Panc1 (cell line): ENCODE measurements around the gene CCNYL1. TPM values are rescaled to one million over a fixed set of nuclear protein-coding genes. Genes with fewer than 3 reads are reported as not detected.

ENCODE experiments used
- ATAC-seq: fragments of 200-7000 bp; cut with Tn5 transposase; 2 replicates; pipeline ENCODE4 v1.9.1; 2020; ENCODE audit warnings: mild to moderate bottlenecking, moderate library complexity
- BruUV-seq: library from RNA; stranded (reverse); fragments of 400-500 nt; replicated peaks from 2 replicates; lab custom pipeline; 2021; lab: Mats Ljungman, UMichigan
- CTCF ChIA-PET: fragments of 300-600 bp; sonication (Branson Sonifier 250); formaldehyde crosslinking; loops from one replicate; lab custom pipeline; 2022; ENCODE audit warnings: antibody characterized with exemption; lab: Charles Lee
- POLR2A ChIA-PET: fragments of 300-600 bp; sonication (Branson Sonifier 250); formaldehyde crosslinking; loops from one replicate; lab custom pipeline; 2022; ENCODE audit warnings: antibody characterized with exemption; lab: Charles Lee
- DNase-seq: peaks from one replicate; pipeline ENCODE4 v3.0.0-alpha.2; 2010; ENCODE audit warnings: low read depth, low spot score
- H3K27ac ChIP-seq: 2 replicates; pipeline ENCODE4 v1.5.1; 2011; ENCODE audit warnings: mild to moderate bottlenecking, low read length, inconsistent platforms
- H3K27me3 ChIP-seq: fragments of 200-500 bp; sonication (Bioruptor generic); 2 replicates; pipeline ENCODE4 v1.6.0; 2014; ENCODE audit warnings: low read length, inconsistent platforms; ENCODE audit not compliant: control insufficient read depth, insufficient read depth
- H3K36me3 ChIP-seq: fragments of 200-500 bp; sonication (Bioruptor generic); 2 replicates; pipeline ENCODE4 v1.5.1; 2014; ENCODE audit warnings: inconsistent platforms, mild to moderate bottlenecking, low read length, moderate library complexity; ENCODE audit not compliant: control insufficient read depth, insufficient read depth
- H3K4me1 ChIP-seq: 2 replicates; pipeline ENCODE4 v1.5.1; 2011; ENCODE audit warnings: inconsistent platforms, mild to moderate bottlenecking, low read length, moderate library complexity; ENCODE audit not compliant: control insufficient read depth, insufficient read depth
- H3K4me3 ChIP-seq, 2 experiments: 2 replicates each; pipeline ENCODE4 v1.5.1; 2011 to 2012; ENCODE audit warnings: low read depth in 2 of 2, low read length in 2 of 2, mild to moderate bottlenecking in 2 of 2, inconsistent platforms in 1 of 2, moderate library complexity in 1 of 2
- H3K9me3 ChIP-seq: fragments of 200-500 bp; sonication (Bioruptor generic); 2 replicates; pipeline ENCODE4 v1.5.1; 2014; ENCODE audit warnings: low read depth, mild to moderate bottlenecking, inconsistent platforms, low read length, moderate library complexity; ENCODE audit not compliant: control insufficient read depth, insufficient read depth
- CTCF ChIP-seq: fragments of 450-650 bp; IDR thresholded peaks from 2 replicates; pipeline ENCODE4 v1.5.1; 2017; ENCODE audit warnings: mild to moderate bottlenecking
- POLR2AphosphoS5 ChIP-seq: IDR thresholded peaks from 2 replicates; pipeline ENCODE4 v1.6.1; 2012; ENCODE audit warnings: mild to moderate bottlenecking, low read depth, low read length, moderate library complexity
- REST ChIP-seq, 2 experiments: IDR thresholded peaks; 2 replicates each; pipeline ENCODE4 v1.6.1; 2011 to 2012; ENCODE audit warnings: low read depth in 2 of 2, control low read depth in 1 of 2, low read length in 1 of 2, mild to moderate bottlenecking in 1 of 2, moderate library complexity in 1 of 2; ENCODE audit not compliant: insufficient read depth in 1 of 2
- SIN3A ChIP-seq: IDR thresholded peaks from 2 replicates; pipeline ENCODE4 v1.6.1; 2012; ENCODE audit warnings: low read depth, mild to moderate bottlenecking, low read length, moderate library complexity, borderline replicate concordance; ENCODE audit not compliant: insufficient read depth
- TCF7L2 ChIP-seq: IDR thresholded peaks from 2 replicates; pipeline ENCODE4 v1.6.1; 2011; ENCODE audit warnings: mild to moderate bottlenecking, low read depth, low read length, inconsistent platforms
- in situ Hi-C: cut with HindIII; loops from 2 replicates; pipeline ENCODE4 v1.10.0; 2016; ENCODE audit warnings: low sequenced_read_pairs, low pct_unique_long_range_greater_than_20kb
- intact Hi-C: fragments of 100-400 bp; cut with micrococcal nuclease; formaldehyde crosslinking; loops from one replicate; pipeline ENCODE4 v1.10.0; 2022; ENCODE audit not compliant: unreplicated experiment
- total RNA-seq: library from RNA; stranded (reverse); gene quantifications from one replicate; pipeline ENCODE4 v1.2.1, GENCODE V29; 2021; ENCODE audit not compliant: unreplicated experiment

Gene CCNYL1
- total RNA-seq, 1 experiment from 2014 or later = 31.4 TPM

DNA sequence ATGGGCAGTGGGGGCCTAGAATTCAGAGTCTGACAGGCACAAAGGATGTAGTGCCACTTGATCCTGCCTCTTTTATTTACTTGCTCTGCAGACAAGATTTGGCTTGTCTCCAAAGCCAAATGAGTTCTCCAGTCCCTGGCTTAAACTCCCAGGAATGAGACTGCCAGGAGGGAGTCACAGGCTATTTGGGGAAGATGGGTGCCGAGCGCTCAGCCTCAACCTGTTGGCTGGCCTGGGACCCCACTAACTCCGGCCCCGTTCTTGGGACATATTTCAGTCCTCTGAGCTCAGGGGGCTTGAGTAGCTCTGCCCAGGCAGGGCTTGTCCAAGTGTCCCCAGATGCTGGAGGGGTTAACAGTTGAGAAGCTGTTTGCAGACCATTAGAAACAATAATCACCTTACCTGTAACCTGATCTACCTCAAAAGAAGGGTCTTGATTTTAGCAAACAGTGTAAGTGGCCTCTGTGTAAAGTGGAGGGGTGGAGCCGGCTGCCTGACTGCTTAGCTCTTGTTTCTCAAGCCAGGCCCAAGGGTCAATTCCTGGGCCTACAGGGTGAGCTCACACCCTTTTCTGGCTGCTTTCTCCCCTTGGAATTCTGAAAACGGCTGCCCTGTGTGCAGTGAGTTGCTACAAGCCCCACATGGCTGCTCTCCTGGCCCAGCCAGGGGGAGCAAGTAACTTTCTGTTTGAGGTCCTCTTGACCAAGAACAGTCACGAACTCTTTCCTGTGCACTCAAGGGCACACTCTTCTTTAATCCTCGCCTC lies 85.3 kb downstream of the CCNYL1 start:
- DNase-seq (no peak), ATAC-seq (peak; percentile 35; the same call in 1 of the 2 replicates)
- POLR2A ChIA-PET = no interaction called here
- TF ChIP-seq POLR2AphosphoS5 = no peak
- TF ChIP-seq TCF7L2 = no peak
- TF ChIP-seq SIN3A = no peak
- TF ChIP-seq CTCF = no peak
- TF ChIP-seq REST (IDR thresholded peaks at IDR 0.05; ENCODE audit: insufficient read depth in 1 of 2, low read depth in 2 of 2, low read length in 1 of 2) = no peak
- no peak overlapping the region for H3K4me3 ChIP-seq
- no peak overlapping the region for H3K27ac ChIP-seq
- intact Hi-C loops (no loop called here), in situ Hi-C loops (no loop called here)
- no peaks in the 10 kb centered on the region for H3K36me3 ChIP-seq
- BruUV-seq = no TSS peak
- H3K9me3 ChIP-seq = no peaks in the 10 kb centered on the region
- H3K27me3 ChIP-seq = no peaks in the 10 kb centered on the region
- CTCF ChIA-PET = no interaction called here
- H3K4me1 ChIP-seq = no peaks in the 10 kb centered on the region

GRCh38 chr2:207801259-207801658 lies 89.8 kb downstream of the CCNYL1 start:
- Histone ChIP-seq H3K4me3 (no peak overlapping the region), H3K27ac (no peak overlapping the region), H3K36me3 (no peaks in the 10 kb centered on the region), H3K27me3 (no peaks in the 10 kb centered on the region), H3K4me1 (peaks cover 5% of the 10 kb centered on the region; the same call in 1 of the 2 replicates), H3K9me3 (no peaks in the 10 kb centered on the region)
- intact Hi-C loops (no loop called here), in situ Hi-C loops (no loop called here)
- no peak for DNase-seq
- ChIA-PET CTCF (interaction anchor here (0.6 kb wide), 1 partner anchor 239 kb away, joined by 10 read pairs; no protein-coding TSS in a partner anchor), POLR2A (no interaction called here)
- no peak for TF ChIP-seq TCF7L2
- TF ChIP-seq CTCF = no peak
- no peak for TF ChIP-seq SIN3A
- TF ChIP-seq POLR2AphosphoS5 = no peak
- no peak for TF ChIP-seq REST (IDR thresholded peaks at IDR 0.05; ENCODE audit: insufficient read depth in 1 of 2, low read depth in 2 of 2, low read length in 1 of 2)
- ATAC-seq = no peak
- BruUV-seq = no TSS peak
